H1 (cell line): ENCODE data around the gene HOXD1. TPM values are rescaled to one million over a fixed set of nuclear protein-coding genes. Genes with fewer than 3 reads are reported as not detected.

Experiments
- CTCF ChIA-PET: fragments of 300-600 bp; sonication (Branson Sonifier 250); formaldehyde crosslinking; loops from one replicate; lab custom pipeline; 2021; ENCODE audit not compliant: partially characterized antibody; lab: Charles Lee
- POLR2A ChIA-PET: fragments of 300-600 bp; sonication (Branson Sonifier 250); formaldehyde crosslinking; loops from one replicate; lab custom pipeline; 2021; ENCODE audit warnings: inconsistent platforms; ENCODE audit not compliant: partially characterized antibody; lab: Charles Lee
- DNase-seq, 2 experiments: peaks; one replicate each; pipeline versions ENCODE4 v3.0.0 to v3.0.0-alpha.2; 2010 to 2022; ENCODE audit warnings: low spot score in 2 of 2, low read depth in 1 of 2, mixed read lengths in 1 of 2
- FAIRE-seq: peaks from 2 replicates; lab custom pipeline; 2011; peaks lifted over from hg19 to GRCh38; lab: Jason Lieb, UNC
- H2AFZ ChIP-seq: 2 replicates; pipeline ENCODE4 v1.8.1; 2012; ENCODE audit warnings: low read length, inconsistent platforms
- H2AK5ac ChIP-seq: 2 replicates; pipeline ENCODE4 v1.6.1; 2013; ENCODE audit warnings: low read depth, low read length
- H2BK120ac ChIP-seq: replicated peaks from 2 replicates; pipeline ENCODE3; 2013; ENCODE audit warnings: low read depth, low read length, inconsistent platforms
- H2BK12ac ChIP-seq: 2 replicates; pipeline ENCODE4 v1.6.1; 2013; ENCODE audit warnings: low read depth, low read length
- H2BK15ac ChIP-seq: 2 replicates; pipeline ENCODE4 v1.6.1; 2013; ENCODE audit warnings: low read length
- H2BK20ac ChIP-seq: 2 replicates; pipeline ENCODE4 v1.6.1; 2013; ENCODE audit warnings: low read length
- H2BK5ac ChIP-seq: 2 replicates; pipeline ENCODE4 v1.6.1; 2013; ENCODE audit warnings: low read depth, low read length
- H3K14ac ChIP-seq: 2 replicates; pipeline ENCODE4 v1.6.1; 2013; ENCODE audit warnings: inconsistent platforms; ENCODE audit not compliant: insufficient read length
- H3K18ac ChIP-seq: 2 replicates; pipeline ENCODE4 v1.6.1; 2013; ENCODE audit warnings: low read length; ENCODE audit errors: extremely low read depth
- H3K23ac ChIP-seq: 2 replicates; pipeline ENCODE4 v1.6.1; 2013; ENCODE audit warnings: inconsistent platforms; ENCODE audit not compliant: insufficient read length
- H3K23me2 ChIP-seq: 2 replicates; pipeline ENCODE4 v1.6.1; 2013; ENCODE audit warnings: low read depth, low read length
- H3K27ac ChIP-seq: 2 replicates; pipeline ENCODE4 v1.6.1; 2011; ENCODE audit warnings: low read depth, low read length, inconsistent platforms
- H3K27me3 ChIP-seq, 4 experiments: replicated peaks in 1 of 4; 1 replicate in 1 of 4; 2 replicates in 3 of 4; pipeline versions ENCODE4 v1.6.1 to v1.8.1; 2011 to 2013; ENCODE audit warnings: low read length in 3 of 4, mild to moderate bottlenecking in 3 of 4, inconsistent platforms in 2 of 4, mixed read lengths in 2 of 4, moderate library complexity in 1 of 4; ENCODE audit not compliant: control insufficient read depth in 3 of 4, insufficient read depth in 3 of 4; ENCODE audit errors: extremely low read depth in 1 of 4
- H3K36me3 ChIP-seq, 4 experiments: 2 replicates each; pipeline versions ENCODE4 v1.6.1 to v1.8.1; 2011 to 2013; ENCODE audit warnings: mild to moderate bottlenecking in 4 of 4, low read length in 3 of 4, moderate library complexity in 2 of 4, control low read depth in 1 of 4, inconsistent platforms in 1 of 4; ENCODE audit not compliant: insufficient read depth in 4 of 4, control insufficient read depth in 2 of 4
- H3K4ac ChIP-seq: replicated peaks from 2 replicates; pipeline ENCODE3; 2013; ENCODE audit warnings: low read length, low read depth, mixed read lengths, inconsistent platforms; ENCODE audit not compliant: insufficient read length
- H3K4me1 ChIP-seq, 4 experiments: replicated peaks in 1 of 4; 1 replicate in 1 of 4; 2 replicates in 3 of 4; pipeline versions ENCODE4 v1.6.1 to v1.8.1; 2011 to 2013; ENCODE audit warnings: low read length in 3 of 4, inconsistent platforms in 2 of 4, mixed read lengths in 1 of 4; ENCODE audit not compliant: insufficient read depth in 4 of 4, control insufficient read depth in 3 of 4
- H3K4me2 ChIP-seq, 2 experiments: 2 replicates each; pipeline versions ENCODE4 v1.6.1 to v1.8.1; 2011 to 2013; ENCODE audit warnings: low read depth in 2 of 2, low read length in 2 of 2, control low read depth in 1 of 2, inconsistent platforms in 1 of 2, mild to moderate bottlenecking in 1 of 2; ENCODE audit not compliant: insufficient read depth in 1 of 2
- H3K4me3 ChIP-seq, 4 experiments: fragments of 200-600, 300-600 bp in 1 of 4; sonication (generic), shearing (Covaris generic), sonication (Bioruptor Twin) in 1 of 4; 2 replicates each; pipeline versions ENCODE4 v1.5.1 to v1.8.1; 2011 to 2016; ENCODE audit warnings: low read length in 4 of 4, low read depth in 3 of 4, control low read depth in 2 of 4, inconsistent platforms in 2 of 4, mild to moderate bottlenecking in 2 of 4, mixed read lengths in 1 of 4, moderate library complexity in 1 of 4; ENCODE audit not compliant: insufficient read depth in 2 of 4; ENCODE audit errors: extremely low read depth in 1 of 4
- H3K56ac ChIP-seq: replicated peaks from 2 replicates; pipeline ENCODE3; 2013; ENCODE audit warnings: low read depth, mild to moderate bottlenecking, mixed read lengths, low read length, inconsistent platforms; ENCODE audit not compliant: insufficient read length
- H3K79me1 ChIP-seq: 2 replicates; pipeline ENCODE4 v1.6.1; 2013; ENCODE audit warnings: low read depth, low read length, control low read depth
- H3K79me2 ChIP-seq, 2 experiments: 2 replicates each; pipeline versions ENCODE4 v1.6.1 to v1.8.1; 2012 to 2013; ENCODE audit warnings: low read length in 2 of 2, mild to moderate bottlenecking in 2 of 2, inconsistent platforms in 1 of 2; ENCODE audit not compliant: insufficient read depth in 2 of 2, control insufficient read depth in 1 of 2
- H3K9ac ChIP-seq, 4 experiments: replicated peaks in 1 of 4; 1 replicate in 1 of 4; 2 replicates in 3 of 4; pipeline versions ENCODE4 v1.6.1 to v1.8.1; 2011 to 2013; ENCODE audit warnings: low read depth in 3 of 4, low read length in 3 of 4, control low read depth in 2 of 4, mild to moderate bottlenecking in 2 of 4, moderate library complexity in 2 of 4, inconsistent platforms in 1 of 4; ENCODE audit errors: extremely low read depth in 1 of 4
- H3K9me3 ChIP-seq, 2 experiments: 2 replicates each; pipeline versions ENCODE4 v1.6.1 to v1.8.1; 2012 to 2013; ENCODE audit warnings: mild to moderate bottlenecking in 2 of 2, moderate library complexity in 2 of 2, control low read depth in 1 of 2, inconsistent platforms in 1 of 2, low read depth in 1 of 2, low read length in 1 of 2, mixed read lengths in 1 of 2; ENCODE audit not compliant: insufficient read depth in 2 of 2
- H4K20me1 ChIP-seq, 2 experiments: replicated peaks in 1 of 2; 2 replicates each; pipeline versions ENCODE3 to v1.8.1; 2011 to 2013; ENCODE audit warnings: inconsistent platforms in 2 of 2, low read length in 2 of 2, mild to moderate bottlenecking in 1 of 2; ENCODE audit not compliant: insufficient read depth in 2 of 2, control insufficient read depth in 1 of 2
- H4K5ac ChIP-seq: 2 replicates; pipeline ENCODE4 v1.6.1; 2013; ENCODE audit warnings: low read length, low read depth, mixed read lengths, inconsistent platforms; ENCODE audit not compliant: insufficient read length
- H4K8ac ChIP-seq: 2 replicates; pipeline ENCODE4 v1.8.0; 2013; ENCODE audit warnings: mild to moderate bottlenecking, moderate library complexity, low read length, inconsistent platforms; ENCODE audit not compliant: insufficient read depth; ENCODE audit errors: extremely low read depth
- H4K91ac ChIP-seq: replicated peaks from 2 replicates; pipeline ENCODE3; 2013; ENCODE audit warnings: low read length, mixed read lengths, inconsistent platforms; ENCODE audit not compliant: insufficient read length
- CEBPB ChIP-seq: IDR thresholded peaks from 2 replicates; pipeline ENCODE4 v1.6.1; 2012; ENCODE audit warnings: low read depth, low read length
- EZH2 ChIP-seq: fragments of 200-600 bp; sonication (generic); IDR thresholded peaks from 2 replicates; pipeline ENCODE4 v1.7.1; 2012; ENCODE audit warnings: low read depth, mild to moderate bottlenecking, moderate library complexity, low read length, inconsistent platforms; ENCODE audit not compliant: severe bottlenecking
- JUN ChIP-seq: IDR thresholded peaks from 2 replicates; pipeline ENCODE4 v1.6.1; 2011; ENCODE audit warnings: low read depth, mild to moderate bottlenecking, improper control_type of control experiment, low read length
- KDM5A ChIP-seq: fragments of 200-600 bp; IDR thresholded peaks from 2 replicates; pipeline ENCODE4 v1.7.1; 2012; ENCODE audit warnings: mild to moderate bottlenecking, low read length, inconsistent platforms, mixed read lengths
- RAD21 ChIP-seq, 2 experiments: IDR thresholded peaks in 1 of 2; conservative IDR thresholded peaks in 1 of 2; 2 replicates each; pipeline ENCODE4 v1.6.1; 2011; ENCODE audit warnings: low read depth in 2 of 2, low read length in 2 of 2, improper control_type of control experiment in 1 of 2, inconsistent platforms in 1 of 2, mild to moderate bottlenecking in 1 of 2, moderate library complexity in 1 of 2
- RNF2 ChIP-seq: fragments of 200-900, 300-1000 bp; sonication (generic); IDR thresholded peaks from 2 replicates; pipeline ENCODE4 v1.7.1; 2016; ENCODE audit warnings: borderline replicate concordance, low read depth, mild to moderate bottlenecking, antibody characterized with exemption, low read length; ENCODE audit not compliant: poor library complexity, severe bottlenecking; ENCODE audit errors: missing control alignments
- SIN3A ChIP-seq, 2 experiments: IDR thresholded peaks in 1 of 2; conservative IDR thresholded peaks in 1 of 2; 2 replicates each; pipeline ENCODE4 v1.6.1; 2011 to 2012; ENCODE audit warnings: low read length in 2 of 2, improper control_type of control experiment in 1 of 2, low read depth in 1 of 2, mild to moderate bottlenecking in 1 of 2
- SUZ12 ChIP-seq: fragments of 200-600 bp; sonication (generic); IDR thresholded peaks from 2 replicates; pipeline ENCODE4 v1.6.1; 2012; ENCODE audit warnings: mild to moderate bottlenecking, inconsistent platforms, low read length, moderate library complexity, mixed read lengths
- USF2 ChIP-seq: IDR thresholded peaks from 2 replicates; pipeline ENCODE4 v1.6.1; 2011; ENCODE audit warnings: low read length, improper control_type of control experiment
- WGBS, 2 experiments: shearing (Covaris generic) in 1 of 2; methylation state at CpG; one replicate each; pipeline versions ENCODE4 v1.1.6 to v1.1.7; 2013 to 2015; ENCODE audit warnings: low lambda C conversion rate in 2 of 2, mixed read lengths in 2 of 2, inconsistent platforms in 1 of 2, low coverage in 1 of 2, missing lambda C conversion rate in 1 of 2; ENCODE audit not compliant: insufficient replicate concordance in 2 of 2, insufficient coverage in 1 of 2, insufficient read length in 1 of 2; ENCODE audit errors: extremely low coverage in 1 of 2, missing lambda C conversion rate in 1 of 2; 5-methylcytosine and 5-hydroxymethylcytosine counted together
- polyA plus RNA-seq, 7 experiments: library from polyadenylated mRNA; depleted of rRNA in 3 of 7; stranded (reverse) in 5 of 7; unstranded in 2 of 7; fragments of >200 nt in 5 of 7; fragments of 200-250 nt in 2 of 7; gene quantifications; 1 replicate in 5 of 7; 2 replicates in 1 of 7; 4 replicates in 1 of 7; pipeline versions ENCODE4 v1.2.1 to v1.2.3, GENCODE V29; 2011 to 2013; ENCODE audit warnings: missing spikeins in 2 of 7, mixed read lengths in 2 of 7
- total RNA-seq: library from RNA; stranded (reverse); fragmentation: NEBNext Ultra II Directional; extraction: Animal tissue kit (Norgen Biotek cat#: 25700); gene quantifications from 2 replicates; pipeline ENCODE4 v1.2.1, GENCODE V29; 2021

Gene HOXD1
- total and polyA plus RNA-seq, 2 of the 8 experiments (the other 6 are each of a cell fraction or from before 2014, with no cell fraction given) = 0.03 TPM; not detected in 1

- H4K91ac ChIP-seq = no peak overlapping the region
- no peak overlapping the region for H2AK5ac ChIP-seq
- H3K79me1 ChIP-seq = no peaks in the 10 kb centered on the region
- no peak overlapping the region for H3K4ac ChIP-seq
- no peak overlapping the region for H4K5ac ChIP-seq
- peak overlapping the region; percentile 48; a peak in 3 of 4 replicates for H3K4me2 ChIP-seq
- H3K23me2 ChIP-seq = peaks cover 2% of the 10 kb centered on the region; the same call in 1 of the 2 replicates
- H4K20me1 ChIP-seq = peaks cover 12 to 42% of the 10 kb centered on the region in 2 experiments
- H2BK120ac ChIP-seq = no peak overlapping the region
- H4K8ac ChIP-seq = no peak overlapping the region
- no peak overlapping the region for H3K27ac ChIP-seq
- no peak overlapping the region for H2BK20ac ChIP-seq
- no peak overlapping the region for H2BK15ac ChIP-seq
- no peak overlapping the region for H2AFZ ChIP-seq
- no peak overlapping the region for H3K9ac ChIP-seq
- no peak overlapping the region for H3K18ac ChIP-seq
- H3K9me3 ChIP-seq = no peaks in the 10 kb centered on the region
- FAIRE-seq (no peak), DNase-seq (no peak)
- peaks cover 97 to 100% (median 100%) of the 10 kb centered on the region in 4 experiments for H3K27me3 ChIP-seq
- ChIA-PET CTCF (interaction anchor here (1.2 to 3.9 kb wide), 4 partner anchors 9 to 23 kb away, joined by 3 to 17 read pairs (median 12); no protein-coding TSS in a partner anchor), POLR2A (no interaction called here)
- no peak overlapping the region for H2BK12ac ChIP-seq
- no peak overlapping the region for H2BK5ac ChIP-seq
- H3K14ac ChIP-seq = no peak overlapping the region
- no peak overlapping the region for H3K4me3 ChIP-seq
- H3K56ac ChIP-seq = no peak overlapping the region
- peaks cover 0 to 15% (median 0%) of the 10 kb centered on the region in 4 experiments; a peak in 1 of 8 replicates for H3K36me3 ChIP-seq
- WGBS, 2 experiments = 12% methylated on average over 30 of the region's 48 CpGs; no CpG with 5 or more reads in 1 of the 2 experiments
- H3K79me2 ChIP-seq = no peaks in the 10 kb centered on the region
- H3K23ac ChIP-seq = no peak overlapping the region
- H3K4me1 ChIP-seq = peaks cover 0 to 10% (median 2%) of the 10 kb centered on the region in 4 experiments; a peak in 4 of 7 replicates
- TF ChIP-seq USF2 (no peak), KDM5A (no peak), JUN (no peak), RAD21 (IDR thresholded peaks at IDR 0.05 in 1 of 2, conservative IDR thresholded peaks at IDR 0.05 in 1 of 2; ENCODE audit: low read depth in 2 of 2, low read length in 2 of 2) (no peak), EZH2 (peak; percentile 87), SUZ12 (peak; percentile 63), CEBPB (no peak), RNF2 (peak; percentile 75), SIN3A (conservative IDR thresholded peaks at IDR 0.05 in 1 of 2, IDR thresholded peaks at IDR 0.05 in 1 of 2; ENCODE audit: low read depth in 1 of 2, low read length in 2 of 2) (no peak)
Observed at GRCh38 chr2:176152350-176153181, 35.9 kb upstream of the HOXD1 start.
